DOHH2 (cell line): ENCODE measurements around the gene RPS6KA6.

Experiments used
- EZH2phosphoT487 ChIP-seq: fragments of 200-600 bp; sonication (generic); IDR thresholded peaks from 2 replicates; pipeline ENCODE4 v1.6.1; 2017; ENCODE audit warnings: borderline replicate concordance, mild to moderate bottlenecking, antibody characterized with exemption, low read length, moderate library complexity, mixed read lengths
- TF ChIP-seq, protein P1 (sequence below): fragments of 200-600 bp; sonication (generic); IDR thresholded peaks from one replicate; pipeline ENCODE4 v1.5.1; 2014; ENCODE audit warnings: antibody characterized with exemption, mild to moderate bottlenecking, low read depth, low read length; ENCODE audit not compliant: poor library complexity, severe bottlenecking

GRCh38 chrX:84153538-84153937, 34.5 kb downstream of the RPS6KA6 start:
- TF ChIP-seq, protein P1, sequence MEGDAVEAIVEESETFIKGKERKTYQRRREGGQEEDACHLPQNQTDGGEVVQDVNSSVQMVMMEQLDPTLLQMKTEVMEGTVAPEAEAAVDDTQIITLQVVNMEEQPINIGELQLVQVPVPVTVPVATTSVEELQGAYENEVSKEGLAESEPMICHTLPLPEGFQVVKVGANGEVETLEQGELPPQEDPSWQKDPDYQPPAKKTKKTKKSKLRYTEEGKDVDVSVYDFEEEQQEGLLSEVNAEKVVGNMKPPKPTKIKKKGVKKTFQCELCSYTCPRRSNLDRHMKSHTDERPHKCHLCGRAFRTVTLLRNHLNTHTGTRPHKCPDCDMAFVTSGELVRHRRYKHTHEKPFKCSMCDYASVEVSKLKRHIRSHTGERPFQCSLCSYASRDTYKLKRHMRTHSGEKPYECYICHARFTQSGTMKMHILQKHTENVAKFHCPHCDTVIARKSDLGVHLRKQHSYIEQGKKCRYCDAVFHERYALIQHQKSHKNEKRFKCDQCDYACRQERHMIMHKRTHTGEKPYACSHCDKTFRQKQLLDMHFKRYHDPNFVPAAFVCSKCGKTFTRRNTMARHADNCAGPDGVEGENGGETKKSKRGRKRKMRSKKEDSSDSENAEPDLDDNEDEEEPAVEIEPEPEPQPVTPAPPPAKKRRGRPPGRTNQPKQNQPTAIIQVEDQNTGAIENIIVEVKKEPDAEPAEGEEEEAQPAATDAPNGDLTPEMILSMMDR, result no peak
- TF ChIP-seq EZH2phosphoT487, result no peak
